ENCODE data around the gene NEK7. TPM values are rescaled to one million over a fixed set of nuclear protein-coding genes. Genes with fewer than 3 reads are reported as not detected.

The NEK7 gene
- total RNA-seq, 2 donors from 2014 or later, result 24.2 to 26.8 TPM

DNA sequence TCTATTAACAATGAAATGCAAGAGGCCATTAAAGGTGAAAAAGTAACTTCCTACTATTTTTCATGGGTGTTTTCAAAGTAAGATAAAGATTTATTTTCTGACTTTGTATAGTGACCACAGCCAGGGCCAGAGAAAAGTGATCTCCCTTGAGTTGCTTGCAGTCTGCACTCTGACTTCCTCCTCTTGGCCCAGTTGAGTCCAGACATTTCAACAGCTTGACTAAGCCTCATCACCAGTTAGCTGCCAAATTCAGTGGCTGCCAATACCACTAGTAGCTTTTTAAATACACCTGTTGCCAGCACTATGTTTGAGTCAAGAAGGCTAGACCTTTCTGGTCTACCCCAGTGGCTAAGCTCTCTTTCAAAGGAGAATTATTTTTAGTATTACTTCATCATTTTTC, 3.7 kb upstream of the NEK7 start:
- no peak overlapping the region for H3K4me3 Mint-ChIP-seq
- peaks cover 29% of the 10 kb centered on the region for H3K4me1 Mint-ChIP-seq
- Histone ChIP-seq H3K36me3 (ENCODE audit: control insufficient read depth, insufficient read depth, low read length) (no peaks in the 10 kb centered on the region), H3K27me3 (ENCODE audit: control insufficient read depth, insufficient read depth, low read length, poor library complexity, severe bottlenecking) (peaks cover 16% of the 10 kb centered on the region), H3K4me1 (ENCODE audit: control insufficient read depth, insufficient read depth, low read length) (peaks cover 6% of the 10 kb centered on the region), H3K9me3 (ENCODE audit: control insufficient read depth, low read length) (no peaks in the 10 kb centered on the region), H3K27ac (ENCODE audit: low read depth, low read length) (no peak overlapping the region), H3K4me3 (ENCODE audit: low read length) (no peak overlapping the region), H3K9ac (ENCODE audit: extremely low read depth, low read length, poor library complexity, severe bottlenecking) (no peak overlapping the region)
- no peaks in the 10 kb centered on the region for H3K36me3 Mint-ChIP-seq (ENCODE audit: low read depth)
- peaks cover 4% of the 10 kb centered on the region for H3K27me3 Mint-ChIP-seq (ENCODE audit: insufficient read depth)
- no peak for DNase-seq
- TF ChIP-seq, protein P1, sequence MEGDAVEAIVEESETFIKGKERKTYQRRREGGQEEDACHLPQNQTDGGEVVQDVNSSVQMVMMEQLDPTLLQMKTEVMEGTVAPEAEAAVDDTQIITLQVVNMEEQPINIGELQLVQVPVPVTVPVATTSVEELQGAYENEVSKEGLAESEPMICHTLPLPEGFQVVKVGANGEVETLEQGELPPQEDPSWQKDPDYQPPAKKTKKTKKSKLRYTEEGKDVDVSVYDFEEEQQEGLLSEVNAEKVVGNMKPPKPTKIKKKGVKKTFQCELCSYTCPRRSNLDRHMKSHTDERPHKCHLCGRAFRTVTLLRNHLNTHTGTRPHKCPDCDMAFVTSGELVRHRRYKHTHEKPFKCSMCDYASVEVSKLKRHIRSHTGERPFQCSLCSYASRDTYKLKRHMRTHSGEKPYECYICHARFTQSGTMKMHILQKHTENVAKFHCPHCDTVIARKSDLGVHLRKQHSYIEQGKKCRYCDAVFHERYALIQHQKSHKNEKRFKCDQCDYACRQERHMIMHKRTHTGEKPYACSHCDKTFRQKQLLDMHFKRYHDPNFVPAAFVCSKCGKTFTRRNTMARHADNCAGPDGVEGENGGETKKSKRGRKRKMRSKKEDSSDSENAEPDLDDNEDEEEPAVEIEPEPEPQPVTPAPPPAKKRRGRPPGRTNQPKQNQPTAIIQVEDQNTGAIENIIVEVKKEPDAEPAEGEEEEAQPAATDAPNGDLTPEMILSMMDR (conservative IDR thresholded peaks at IDR 0.05), result no peak
- no peaks in the 10 kb centered on the region for H3K9me3 Mint-ChIP-seq
- H3K27ac Mint-ChIP-seq, result no peak overlapping the region

DNA sequence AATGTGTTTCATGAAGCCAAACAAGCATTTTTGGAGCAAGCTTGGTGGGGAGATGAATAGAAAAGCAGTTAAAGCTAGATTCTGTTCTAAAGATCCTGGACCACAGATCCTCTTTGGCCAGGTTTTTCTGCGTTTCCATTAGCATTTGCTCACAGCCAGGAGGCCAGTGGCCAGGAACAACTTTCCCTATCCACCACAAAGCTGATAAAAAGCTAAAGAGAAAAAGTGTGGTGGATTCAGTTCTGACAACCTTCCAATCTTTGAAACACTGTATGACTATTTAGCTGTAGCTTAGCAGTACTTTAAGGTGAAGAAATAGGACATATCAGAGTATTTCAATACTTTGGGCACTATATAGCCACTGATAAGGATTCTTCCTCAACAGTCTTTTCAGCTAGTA, 3.0 kb upstream of the NEK7 start:
- TF ChIP-seq, protein P1 (conservative IDR thresholded peaks at IDR 0.05), result no peak
- H3K9me3 Mint-ChIP-seq, result no peaks in the 10 kb centered on the region
- peaks cover 4% of the 10 kb centered on the region for H3K27me3 Mint-ChIP-seq (ENCODE audit: insufficient read depth)
- no peaks in the 10 kb centered on the region for H3K36me3 Mint-ChIP-seq (ENCODE audit: low read depth)
- H3K4me3 ChIP-seq (ENCODE audit: low read length), result no peak overlapping the region
- no peak overlapping the region for H3K4me3 Mint-ChIP-seq
- H3K9me3 ChIP-seq (ENCODE audit: control insufficient read depth, low read length), result no peaks in the 10 kb centered on the region
- no peak overlapping the region for H3K27ac Mint-ChIP-seq
- no peak overlapping the region for H3K9ac ChIP-seq (ENCODE audit: extremely low read depth, low read length, poor library complexity, severe bottlenecking)
- peaks cover 16% of the 10 kb centered on the region for H3K27me3 ChIP-seq (ENCODE audit: control insufficient read depth, insufficient read depth, low read length, poor library complexity, severe bottlenecking)
- DNase-seq, result no peak
- H3K36me3 ChIP-seq (ENCODE audit: control insufficient read depth, insufficient read depth, low read length), result no peaks in the 10 kb centered on the region
- peaks cover 31% of the 10 kb centered on the region for H3K4me1 Mint-ChIP-seq
- H3K4me1 ChIP-seq (ENCODE audit: control insufficient read depth, insufficient read depth, low read length), result peaks cover 6% of the 10 kb centered on the region
- 82% methylated on average over 1 of the region's 1 CpG; no CpG with 5 or more reads in 1 of the 2 experiments for WGBS, 2 experiments (ENCODE audit: insufficient coverage in 1 of 2, insufficient read length in 1 of 2)
- no peak overlapping the region for H3K27ac ChIP-seq (ENCODE audit: low read depth, low read length)

DNA sequence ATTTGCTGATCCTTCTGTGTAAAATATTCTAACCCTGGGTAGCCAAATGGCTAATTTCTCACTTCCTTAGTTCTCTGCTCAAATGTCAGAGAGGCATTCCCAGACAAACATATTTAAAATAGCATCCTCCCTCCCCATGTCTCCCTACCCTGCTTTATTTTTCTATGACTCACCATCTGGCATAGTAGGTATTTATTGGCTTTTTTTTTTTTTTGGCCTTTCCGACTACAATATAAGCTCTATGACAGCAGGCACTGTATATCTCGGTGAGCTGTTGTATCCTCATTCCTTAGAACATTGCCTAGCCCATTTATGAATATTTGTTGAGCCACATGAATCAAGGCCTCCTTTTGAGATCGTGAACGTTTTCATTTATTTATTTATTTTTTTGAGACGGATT, 1.5 kb upstream of the NEK7 start:
- H3K27me3 ChIP-seq (ENCODE audit: control insufficient read depth, insufficient read depth, low read length, poor library complexity, severe bottlenecking), result peaks cover 16% of the 10 kb centered on the region
- no peak overlapping the region for H3K27ac ChIP-seq (ENCODE audit: low read depth, low read length)
- no peaks in the 10 kb centered on the region for H3K36me3 Mint-ChIP-seq (ENCODE audit: low read depth)
- no peak overlapping the region for H3K4me3 Mint-ChIP-seq
- peaks cover 29% of the 10 kb centered on the region for H3K4me1 Mint-ChIP-seq
- H3K27ac Mint-ChIP-seq, result no peak overlapping the region
- H3K9me3 ChIP-seq (ENCODE audit: control insufficient read depth, low read length), result no peaks in the 10 kb centered on the region
- DNase-seq, result no peak
- H3K9ac ChIP-seq (ENCODE audit: extremely low read depth, low read length, poor library complexity, severe bottlenecking), result no peak overlapping the region
- H3K4me1 ChIP-seq (ENCODE audit: control insufficient read depth, insufficient read depth, low read length), result peaks cover 3% of the 10 kb centered on the region
- no peak overlapping the region for H3K4me3 ChIP-seq (ENCODE audit: low read length)
- H3K36me3 ChIP-seq (ENCODE audit: control insufficient read depth, insufficient read depth, low read length), result no peaks in the 10 kb centered on the region
- peaks cover 4% of the 10 kb centered on the region for H3K27me3 Mint-ChIP-seq (ENCODE audit: insufficient read depth)
- H3K9me3 Mint-ChIP-seq, result no peaks in the 10 kb centered on the region
- WGBS, 2 experiments (ENCODE audit: insufficient coverage in 1 of 2, insufficient read length in 1 of 2), result 89% methylated on average over 4 to 5 of the region's 5 CpGs
- TF ChIP-seq, protein P1 (conservative IDR thresholded peaks at IDR 0.05), result no peak

All from endodermal cell (in vitro differentiated cells).